Adrenal gland (tissue), 12 donors: ENCODE data around the gene SH3BP4. TPM values are rescaled to one million over a fixed set of nuclear protein-coding genes. Genes with fewer than 3 reads are reported as not detected.

Experiments
- DNase-seq, 7 donors: peaks; one replicate each; pipeline ENCODE4 v3.0.0-alpha.2; 2019 to 2020
- H3K27ac ChIP-seq, 5 donors: fragments of 200-600 bp; sonication (generic) in 4 of 5; 1 replicate in 3 of 5; 2 replicates in 2 of 5; pipeline versions ENCODE4 v1.5.1 to v1.8.0; 2016 to 2020; ENCODE audit warnings: mild to moderate bottlenecking in 1 of 5
- H3K27me3 ChIP-seq: fragments of 200-600 bp; 2 replicates; pipeline ENCODE4 v1.8.0; 2021
- H3K36me3 ChIP-seq, 2 donors: fragments of 200-600 bp; replicated peaks in 1 of 2; 1 replicate in 1 of 2; 2 replicates in 1 of 2; pipeline versions ENCODE4 v1.5.1 to v1.8.0; 2018 to 2022
- H3K4me1 ChIP-seq, 2 donors: fragments of 200-600 bp; replicated peaks in 1 of 2; 1 replicate in 1 of 2; 2 replicates in 1 of 2; pipeline versions ENCODE4 v1.5.1 to v1.8.0; 2018 to 2021
- H3K4me3 ChIP-seq, 4 donors: fragments of 200-600 bp; sonication (generic) in 3 of 4; one replicate each; pipeline ENCODE4 v1.5.1; 2016 to 2018
- H3K9me3 ChIP-seq, 3 donors: fragments of 200-600 bp; sonication (generic) in 1 of 3; replicated peaks in 1 of 3; 1 replicate in 2 of 3; 2 replicates in 1 of 3; pipeline versions ENCODE4 v1.5.1 to v1.8.0; 2016 to 2021
- POLR2A ChIP-seq, 2 donors: fragments of 450-650 bp; IDR thresholded peaks; one replicate each; pipeline ENCODE4 v1.6.1; 2017; ENCODE audit warnings: antibody characterized with exemption in 2 of 2, mild to moderate bottlenecking in 2 of 2, moderate library complexity in 1 of 2
- WGBS, 4 donors: extraction: QIAGEN DNeasy Blood & Tissue Kit in 2 of 4; methylation state at CpG; one replicate each; pipeline versions ENCODE4 v1.1.5 to v1.1.7; 2013 to 2017; 5-methylcytosine and 5-hydroxymethylcytosine counted together
- intact Hi-C, 2 donors: fragments of 100-400 bp; cut with DNase I; formaldehyde crosslinking; loops; one replicate each; pipeline versions ENCODE4 v1.14.1 to v1.15.0; 2022 to 2023
- polyA plus RNA-seq, 3 donors: library from polyadenylated mRNA; stranded (reverse); fragments of 200-250 nt in 2 of 3; fragments of 350-450 nt in 1 of 3; fragmentation: Illumina TruSeq in 1 of 3; extraction: RNeasy Lipid Tissue Mini Kit (QIAGEN cat#74804) in 1 of 3; gene quantifications; one replicate each; pipeline ENCODE4 v1.2.3, GENCODE V29; 2013 to 2014
- total RNA-seq, 9 donors: library from RNA; depleted of rRNA in 4 of 9; stranded (reverse); fragments of >200 nt in 4 of 9; fragments of 120-200 nt in 1 of 9; fragmentation: NEBNext Ultra II Directional in 1 of 9; extraction: Animal tissue kit (Norgen Biotek cat#: 25700) in 1 of 9; gene quantifications; one replicate each; pipeline versions ENCODE4 v1.1.0 to v1.2.4, GENCODE V29; 2013 to 2023
- TF ChIP-seq, protein P1 (sequence below), 6 experiments: fragments of 450-650 bp in 4 of 6; fragments of 200-600 bp in 2 of 6; sonication (generic) in 1 of 6; IDR thresholded peaks; 1 replicate in 5 of 6; 2 replicates in 1 of 6; pipeline versions ENCODE4 v1.5.1 to v1.8.0; 2016 to 2021; ENCODE audit warnings: antibody characterized with exemption in 6 of 6, mild to moderate bottlenecking in 2 of 6, moderate library complexity in 1 of 6
- donor health status: healthy with polysubstance abuse.
- donor health status: Bipolar disorder and iron deficiency.
- donor health status: DM: yes; HTN: yes; CAD: no.
- donor health status: DM: no; HTN: no; CAD: no.
- donor health status: DM: no; HTN: no; CAD: no.
- donor health status: DM: yes; HTN: yes; CAD: no.

The SH3BP4 gene
- total and polyA plus RNA-seq, 12 donors = 5.1 to 26.9 (median 19.9) TPM

GRCh38 chr2:235034265-235035118 is 82.7 kb downstream of the SH3BP4 start:
- H3K27me3 ChIP-seq = no peaks in the 10 kb centered on the region
- WGBS, 4 donors = 92 to 98% (median 95%) methylated on average over 30 of the region's 30 CpGs
- no peaks in the 10 kb centered on the region for H3K4me1 ChIP-seq
- no peaks in the 10 kb centered on the region for H3K36me3 ChIP-seq
- intact Hi-C loops = no loop called here
- no peak overlapping the region for H3K27ac ChIP-seq
- TF ChIP-seq, protein P1, sequence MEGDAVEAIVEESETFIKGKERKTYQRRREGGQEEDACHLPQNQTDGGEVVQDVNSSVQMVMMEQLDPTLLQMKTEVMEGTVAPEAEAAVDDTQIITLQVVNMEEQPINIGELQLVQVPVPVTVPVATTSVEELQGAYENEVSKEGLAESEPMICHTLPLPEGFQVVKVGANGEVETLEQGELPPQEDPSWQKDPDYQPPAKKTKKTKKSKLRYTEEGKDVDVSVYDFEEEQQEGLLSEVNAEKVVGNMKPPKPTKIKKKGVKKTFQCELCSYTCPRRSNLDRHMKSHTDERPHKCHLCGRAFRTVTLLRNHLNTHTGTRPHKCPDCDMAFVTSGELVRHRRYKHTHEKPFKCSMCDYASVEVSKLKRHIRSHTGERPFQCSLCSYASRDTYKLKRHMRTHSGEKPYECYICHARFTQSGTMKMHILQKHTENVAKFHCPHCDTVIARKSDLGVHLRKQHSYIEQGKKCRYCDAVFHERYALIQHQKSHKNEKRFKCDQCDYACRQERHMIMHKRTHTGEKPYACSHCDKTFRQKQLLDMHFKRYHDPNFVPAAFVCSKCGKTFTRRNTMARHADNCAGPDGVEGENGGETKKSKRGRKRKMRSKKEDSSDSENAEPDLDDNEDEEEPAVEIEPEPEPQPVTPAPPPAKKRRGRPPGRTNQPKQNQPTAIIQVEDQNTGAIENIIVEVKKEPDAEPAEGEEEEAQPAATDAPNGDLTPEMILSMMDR (IDR thresholded peaks at IDR 0.05) = no peak
- no peak for TF ChIP-seq POLR2A (IDR thresholded peaks at IDR 0.05)
- H3K9me3 ChIP-seq = no peaks in the 10 kb centered on the region
- no peak for DNase-seq
- H3K4me3 ChIP-seq = no peak overlapping the region

DNA sequence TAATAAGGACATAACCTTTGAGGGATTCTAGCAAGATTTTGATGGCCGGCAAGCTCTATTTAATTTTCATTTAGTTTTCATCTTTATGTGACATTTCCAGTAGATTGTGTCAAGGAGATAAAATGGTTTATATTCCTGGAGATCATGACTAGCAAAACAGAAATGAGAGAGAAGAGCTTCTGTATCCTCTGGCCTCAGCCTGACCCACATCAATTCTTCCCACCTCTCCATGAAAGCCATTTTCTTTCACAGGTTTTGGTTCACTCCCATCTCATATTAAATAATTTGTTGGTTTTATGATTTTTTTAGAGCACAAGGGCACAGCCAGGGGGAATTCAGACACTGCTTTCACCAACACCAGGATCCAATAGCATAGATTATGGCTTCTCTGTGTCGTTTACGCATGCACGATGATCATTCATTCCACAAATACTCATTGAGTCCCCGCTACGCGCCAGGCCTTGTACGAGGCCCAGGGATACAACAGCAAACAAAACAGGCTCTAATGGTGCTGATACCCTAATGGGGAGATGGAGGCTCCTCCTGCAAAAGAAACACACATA is 85.9 kb downstream of the SH3BP4 start:
- no peak overlapping the region for H3K27ac ChIP-seq
- no peak overlapping the region for H3K4me3 ChIP-seq
- no peaks in the 10 kb centered on the region for H3K4me1 ChIP-seq
- intact Hi-C loops = no loop called here
- 93 to 98% (median 97%) methylated on average over 8 of the region's 8 CpGs for WGBS, 4 donors
- H3K9me3 ChIP-seq = no peaks in the 10 kb centered on the region
- peaks cover 0 to 18% of the 10 kb centered on the region in 2 donors for H3K36me3 ChIP-seq
- DNase-seq = no peak
- no peak for TF ChIP-seq POLR2A (IDR thresholded peaks at IDR 0.05)
- TF ChIP-seq, protein P1 (IDR thresholded peaks at IDR 0.05) = no peak
- H3K27me3 ChIP-seq = no peaks in the 10 kb centered on the region

DNA sequence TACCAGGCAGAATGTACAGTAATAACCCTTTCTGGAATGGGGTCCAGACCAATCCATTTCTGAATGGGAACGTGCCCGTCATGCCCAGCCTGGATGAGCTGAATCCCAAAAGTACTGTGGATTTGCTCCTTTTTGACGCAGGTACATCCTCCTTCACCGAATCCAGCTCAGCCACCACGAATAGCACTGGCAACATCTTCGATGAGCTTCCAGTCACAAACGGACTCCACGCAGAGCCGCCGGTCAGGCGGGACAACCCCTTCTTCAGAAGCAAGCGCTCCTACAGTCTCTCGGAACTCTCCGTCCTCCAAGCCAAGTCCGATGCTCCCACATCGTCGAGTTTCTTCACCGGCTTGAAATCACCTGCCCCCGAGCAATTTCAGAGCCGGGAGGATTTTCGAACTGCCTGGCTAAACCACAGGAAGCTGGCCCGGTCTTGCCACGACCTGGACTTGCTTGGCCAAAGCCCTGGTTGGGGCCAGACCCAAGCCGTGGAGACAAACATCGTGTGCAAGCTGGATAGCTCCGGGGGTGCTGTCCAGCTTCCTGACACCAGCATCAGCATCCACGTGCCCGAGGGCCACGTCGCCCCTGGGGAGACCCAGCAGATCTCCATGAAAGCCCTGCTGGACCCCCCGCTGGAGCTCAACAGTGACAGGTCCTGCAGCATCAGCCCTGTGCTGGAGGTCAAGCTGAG is 89.6 kb downstream of the SH3BP4 start:
- H3K4me3 ChIP-seq = no peak overlapping the region
- DNase-seq = no peak
- intact Hi-C loops = no loop called here
- H3K27ac ChIP-seq = no peak overlapping the region
- no peaks in the 10 kb centered on the region for H3K9me3 ChIP-seq
- H3K4me1 ChIP-seq = no peaks in the 10 kb centered on the region
- H3K27me3 ChIP-seq = no peaks in the 10 kb centered on the region
- WGBS, 4 donors = 95 to 98% (median 97%) methylated on average over 24 to 31 of the region's 31 CpGs
- TF ChIP-seq POLR2A (IDR thresholded peaks at IDR 0.05) = no peak
- TF ChIP-seq, protein P1 (IDR thresholded peaks at IDR 0.05) = no peak
- H3K36me3 ChIP-seq = peaks cover 0 to 22% of the 10 kb centered on the region in 2 donors

DNA sequence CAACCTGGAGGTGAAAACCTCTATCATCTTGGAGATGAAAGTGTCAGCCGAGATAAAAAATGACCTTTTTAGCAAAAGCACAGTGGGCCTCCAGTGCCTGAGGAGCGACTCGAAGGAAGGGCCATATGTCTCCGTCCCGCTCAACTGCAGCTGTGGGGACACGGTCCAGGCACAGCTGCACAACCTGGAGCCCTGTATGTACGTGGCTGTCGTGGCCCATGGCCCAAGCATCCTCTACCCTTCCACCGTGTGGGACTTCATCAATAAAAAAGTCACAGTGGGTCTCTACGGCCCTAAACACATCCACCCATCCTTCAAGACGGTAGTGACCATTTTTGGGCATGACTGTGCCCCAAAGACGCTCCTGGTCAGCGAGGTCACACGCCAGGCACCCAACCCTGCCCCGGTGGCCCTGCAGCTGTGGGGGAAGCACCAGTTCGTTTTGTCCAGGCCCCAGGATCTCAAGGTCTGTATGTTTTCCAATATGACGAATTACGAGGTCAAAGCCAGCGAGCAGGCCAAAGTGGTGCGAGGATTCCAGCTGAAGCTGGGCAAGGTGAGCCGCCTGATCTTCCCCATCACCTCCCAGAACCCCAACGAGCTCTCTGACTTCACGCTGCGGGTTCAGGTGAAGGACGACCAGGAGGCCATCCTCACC is 90.2 kb downstream of the SH3BP4 start:
- Histone ChIP-seq H3K27ac (no peak overlapping the region), H3K4me1 (no peaks in the 10 kb centered on the region), H3K27me3 (no peaks in the 10 kb centered on the region), H3K4me3 (no peak overlapping the region), H3K9me3 (no peaks in the 10 kb centered on the region), H3K36me3 (peaks cover 0 to 22% of the 10 kb centered on the region in 2 donors)
- intact Hi-C loops = no loop called here
- TF ChIP-seq, protein P1 (IDR thresholded peaks at IDR 0.05) = no peak
- no peak for TF ChIP-seq POLR2A (IDR thresholded peaks at IDR 0.05)
- WGBS, 4 donors = 92 to 98% (median 93%) methylated on average over 11 to 25 of the region's 25 CpGs
- no peak for DNase-seq
